DOHH2 (cell line): ENCODE results near the gene KRT80.

Source experiments
- EZH2phosphoT487 ChIP-seq: fragments of 200-600 bp; sonication (generic); IDR thresholded peaks from 2 replicates; pipeline ENCODE4 v1.6.1; 2017; ENCODE audit warnings: borderline replicate concordance, mild to moderate bottlenecking, antibody characterized with exemption, low read length, moderate library complexity, mixed read lengths
- TF ChIP-seq, protein P1 (sequence below): fragments of 200-600 bp; sonication (generic); IDR thresholded peaks from one replicate; pipeline ENCODE4 v1.5.1; 2014; ENCODE audit warnings: antibody characterized with exemption, mild to moderate bottlenecking, low read depth, low read length; ENCODE audit not compliant: poor library complexity, severe bottlenecking

- TF ChIP-seq, protein P1, sequence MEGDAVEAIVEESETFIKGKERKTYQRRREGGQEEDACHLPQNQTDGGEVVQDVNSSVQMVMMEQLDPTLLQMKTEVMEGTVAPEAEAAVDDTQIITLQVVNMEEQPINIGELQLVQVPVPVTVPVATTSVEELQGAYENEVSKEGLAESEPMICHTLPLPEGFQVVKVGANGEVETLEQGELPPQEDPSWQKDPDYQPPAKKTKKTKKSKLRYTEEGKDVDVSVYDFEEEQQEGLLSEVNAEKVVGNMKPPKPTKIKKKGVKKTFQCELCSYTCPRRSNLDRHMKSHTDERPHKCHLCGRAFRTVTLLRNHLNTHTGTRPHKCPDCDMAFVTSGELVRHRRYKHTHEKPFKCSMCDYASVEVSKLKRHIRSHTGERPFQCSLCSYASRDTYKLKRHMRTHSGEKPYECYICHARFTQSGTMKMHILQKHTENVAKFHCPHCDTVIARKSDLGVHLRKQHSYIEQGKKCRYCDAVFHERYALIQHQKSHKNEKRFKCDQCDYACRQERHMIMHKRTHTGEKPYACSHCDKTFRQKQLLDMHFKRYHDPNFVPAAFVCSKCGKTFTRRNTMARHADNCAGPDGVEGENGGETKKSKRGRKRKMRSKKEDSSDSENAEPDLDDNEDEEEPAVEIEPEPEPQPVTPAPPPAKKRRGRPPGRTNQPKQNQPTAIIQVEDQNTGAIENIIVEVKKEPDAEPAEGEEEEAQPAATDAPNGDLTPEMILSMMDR: no peak
- TF ChIP-seq EZH2phosphoT487: no peak
Observed at GRCh38 chr12:52226446-52226845, 34.6 kb upstream of the KRT80 start.
